RCC 7860 (cell line): ENCODE data around the gene LMBRD2.
"Not testable (repeated sequence)": the region's sequence is repeated elsewhere in the genome, so short reads cannot be mapped to it uniquely, and the experiment has no call there.

Experiments used
- DNase-seq: peaks from one replicate; pipeline ENCODE4 v3.0.0-alpha.2; 2015; ENCODE audit warnings: low spot score
- FAIRE-seq: peaks from 2 replicates; lab custom pipeline; 2012; peaks lifted over from hg19 to GRCh38; lab: Jason Lieb, UNC

LMBRD2 gene

DNA sequence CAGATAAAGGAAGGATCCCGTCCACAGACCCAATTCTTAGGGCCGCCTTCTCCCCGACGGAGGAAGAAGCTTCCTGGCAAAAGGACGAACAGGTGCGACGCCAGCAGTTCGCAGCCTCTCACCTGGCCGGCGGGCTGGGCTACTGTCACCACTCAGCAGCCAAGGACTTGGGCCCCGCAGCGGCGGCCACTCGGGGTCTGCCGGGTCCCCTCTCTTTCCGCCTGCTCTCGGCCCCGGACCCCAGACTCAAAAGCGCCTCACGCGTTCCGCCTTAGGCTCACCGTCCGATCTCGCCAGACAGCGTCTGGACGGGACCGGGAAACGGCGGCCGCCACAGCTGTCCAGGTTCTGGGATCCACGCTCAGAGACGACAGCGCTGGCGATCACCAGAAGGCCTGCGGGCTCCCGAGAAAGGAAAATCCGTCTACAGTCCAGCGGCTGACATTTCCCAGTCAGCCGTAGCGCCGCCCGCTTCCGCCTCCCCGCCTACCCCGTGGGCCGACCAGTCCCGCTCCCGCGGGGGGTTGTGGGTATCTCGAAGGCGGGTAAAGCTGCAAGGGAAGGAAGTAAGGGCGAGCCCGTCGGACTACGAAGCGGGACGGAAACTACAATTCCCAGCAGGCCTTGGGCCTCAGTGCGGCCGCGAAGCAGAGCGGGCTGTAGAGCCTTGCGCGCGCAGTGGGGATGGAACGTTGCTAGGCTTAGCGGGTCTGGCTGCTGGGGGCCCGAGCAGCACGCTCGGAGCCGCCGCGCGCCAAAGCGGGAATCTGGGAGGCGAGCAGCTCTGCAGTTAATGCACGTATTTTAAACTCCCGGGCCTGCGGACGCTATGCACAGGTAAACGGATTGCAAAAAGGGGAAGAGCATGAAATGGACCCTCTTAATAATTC is at the start of gene LMBRD2, which contains the start of gene SKP2:
Gene LMBRD2, minus strand, starts transcription at position 454 of the 890 bp plus-strand sequence. CDS start 8,538 bp downstream, outside the sequence.
Gene SKP2, plus strand, starts transcription at position 678 of the 890 bp plus-strand sequence. Its CDS starts 152 bp downstream, at position 830.
- FAIRE-seq (peak; percentile 93), DNase-seq (peak; percentile 97)

DNA sequence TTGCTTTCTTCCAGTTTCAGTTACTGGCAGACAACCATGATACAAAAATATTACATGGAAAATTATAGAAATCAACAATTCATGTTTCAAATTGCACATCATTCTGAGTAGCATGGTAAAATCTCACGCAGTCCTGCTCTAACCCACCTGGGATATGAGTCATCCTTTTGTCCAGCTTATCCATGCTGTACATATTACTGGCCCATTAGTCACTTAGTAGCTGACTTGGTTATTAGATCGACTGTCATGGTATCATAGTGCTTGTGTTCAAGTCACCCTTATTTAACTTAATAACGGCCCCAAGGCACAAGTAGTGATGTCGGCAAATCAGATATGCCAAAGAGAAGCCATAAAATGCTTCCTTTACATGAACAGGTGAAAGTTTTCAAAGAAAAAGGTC is 48.8 kb upstream of the LMBRD2 start:
- DNase-seq (peak; percentile 53), FAIRE-seq (peak; percentile 48)

DNA sequence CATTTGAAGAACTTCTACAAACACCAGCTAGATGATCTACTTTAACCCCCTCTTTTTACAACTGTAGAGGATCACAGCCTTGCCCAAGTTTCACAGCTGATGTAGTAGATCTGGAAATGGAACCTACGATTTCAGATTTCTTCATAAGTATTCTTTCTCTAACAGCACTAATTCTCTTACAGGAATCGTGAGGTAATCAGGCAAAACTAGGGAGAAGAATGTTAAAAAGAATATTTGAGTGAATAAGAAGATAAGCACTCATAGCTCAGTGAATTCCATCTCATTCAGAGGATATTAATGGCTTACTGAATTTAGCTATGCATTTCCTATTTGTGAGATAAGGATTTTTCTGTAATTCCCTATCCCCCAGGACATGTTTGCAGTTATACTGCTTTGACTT is 47.9 kb upstream of the LMBRD2 start:
- DNase-seq: no peak
- no peak for FAIRE-seq

DNA sequence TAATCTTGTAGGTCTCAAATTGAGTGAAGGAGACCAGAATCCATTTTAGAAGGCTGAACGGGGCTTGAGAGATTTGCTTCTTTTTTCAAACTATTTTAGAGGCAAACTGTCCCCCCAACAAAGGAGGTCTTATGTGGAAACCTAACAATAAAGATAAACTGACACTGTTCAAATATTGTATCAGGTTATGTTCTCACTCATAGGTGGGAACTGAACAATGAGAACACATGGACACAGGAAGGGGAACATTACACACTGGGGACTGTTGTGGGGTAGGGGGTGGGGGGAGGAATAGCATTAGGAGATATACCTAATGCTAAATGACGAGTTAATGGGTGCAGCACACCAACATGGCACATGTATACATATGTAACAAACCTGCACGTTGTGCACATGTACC is 47.1 kb upstream of the LMBRD2 start:
- not testable (repeated sequence) for FAIRE-seq, DNase-seq

DNA sequence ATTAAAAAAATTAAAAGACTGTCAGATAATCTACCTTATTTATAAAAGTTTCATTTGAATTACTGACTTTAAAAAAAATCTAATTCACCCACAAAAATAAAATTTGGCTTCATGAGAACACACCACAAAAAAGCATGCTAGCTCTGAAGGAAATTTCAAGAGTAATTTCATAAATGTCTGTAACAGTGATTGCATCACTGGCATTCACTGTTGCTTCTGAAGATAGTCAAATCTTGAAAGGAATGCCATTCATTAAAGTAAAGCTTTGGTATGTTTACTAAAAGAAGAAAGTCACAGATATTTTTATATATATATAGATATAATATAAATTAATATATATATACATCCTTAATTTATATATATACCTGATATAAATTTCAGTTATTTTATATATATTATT is 46.6 kb upstream of the LMBRD2 start:
- DNase-seq (no peak), FAIRE-seq (peak; percentile 81)

DNA sequence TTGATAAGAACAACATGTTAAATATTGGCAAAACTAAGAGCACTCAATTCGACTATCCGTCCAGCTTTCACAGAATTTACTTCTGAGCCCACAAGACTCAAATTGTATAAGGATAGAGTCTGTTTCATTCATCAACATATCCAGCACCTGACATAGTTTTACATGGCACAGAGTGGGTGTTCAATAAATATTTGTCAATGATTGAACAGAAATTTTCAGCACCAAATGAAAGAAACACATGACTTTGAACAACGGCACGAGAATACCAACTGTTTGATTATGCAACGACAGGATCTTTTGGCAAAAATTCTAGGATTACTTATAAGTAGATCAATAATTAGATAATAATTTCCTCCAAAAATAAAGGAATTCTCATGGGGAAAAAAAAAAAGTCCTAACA is 42.1 kb upstream of the LMBRD2 start:
- no peak for FAIRE-seq
- no peak for DNase-seq

DNA sequence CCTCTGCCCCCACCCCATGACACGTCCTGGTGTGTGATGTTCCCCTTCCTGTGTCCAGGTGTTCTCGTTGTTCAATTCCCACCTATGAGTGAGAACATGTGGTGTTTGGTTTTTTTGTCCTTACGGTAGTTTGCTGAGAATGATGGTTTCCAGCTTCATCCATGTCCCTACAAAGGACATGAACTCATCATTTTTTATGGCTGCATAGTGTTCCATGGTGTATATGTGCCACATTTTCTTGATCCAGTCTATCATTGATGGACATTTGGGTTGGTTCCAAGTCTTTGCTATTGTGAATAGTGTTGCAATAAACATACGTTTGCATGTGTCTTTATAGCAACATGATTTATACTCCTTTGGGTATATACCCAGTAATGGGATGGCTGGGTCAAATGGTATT is 32.7 kb upstream of the LMBRD2 start:
- FAIRE-seq, DNase-seq: not testable (repeated sequence)

DNA sequence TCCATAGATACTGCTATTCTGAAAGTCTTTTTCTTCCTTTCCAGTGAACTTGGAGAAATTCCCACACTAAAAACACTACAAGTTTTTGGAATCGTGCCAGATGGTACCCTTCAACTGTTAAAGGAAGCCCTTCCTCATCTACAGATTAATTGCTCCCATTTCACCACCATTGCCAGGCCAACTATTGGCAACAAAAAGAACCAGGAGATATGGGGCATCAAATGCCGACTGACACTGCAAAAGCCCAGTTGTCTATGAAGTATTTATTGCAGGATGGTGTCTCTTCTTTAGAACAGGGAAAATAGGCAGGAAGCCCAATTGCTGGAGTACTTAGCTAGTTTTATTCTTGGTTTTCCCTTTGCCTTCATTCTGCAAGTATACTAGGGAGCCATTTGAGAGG is 30.1 kb upstream of the LMBRD2 start:
- FAIRE-seq: no peak
- no peak for DNase-seq

DNA sequence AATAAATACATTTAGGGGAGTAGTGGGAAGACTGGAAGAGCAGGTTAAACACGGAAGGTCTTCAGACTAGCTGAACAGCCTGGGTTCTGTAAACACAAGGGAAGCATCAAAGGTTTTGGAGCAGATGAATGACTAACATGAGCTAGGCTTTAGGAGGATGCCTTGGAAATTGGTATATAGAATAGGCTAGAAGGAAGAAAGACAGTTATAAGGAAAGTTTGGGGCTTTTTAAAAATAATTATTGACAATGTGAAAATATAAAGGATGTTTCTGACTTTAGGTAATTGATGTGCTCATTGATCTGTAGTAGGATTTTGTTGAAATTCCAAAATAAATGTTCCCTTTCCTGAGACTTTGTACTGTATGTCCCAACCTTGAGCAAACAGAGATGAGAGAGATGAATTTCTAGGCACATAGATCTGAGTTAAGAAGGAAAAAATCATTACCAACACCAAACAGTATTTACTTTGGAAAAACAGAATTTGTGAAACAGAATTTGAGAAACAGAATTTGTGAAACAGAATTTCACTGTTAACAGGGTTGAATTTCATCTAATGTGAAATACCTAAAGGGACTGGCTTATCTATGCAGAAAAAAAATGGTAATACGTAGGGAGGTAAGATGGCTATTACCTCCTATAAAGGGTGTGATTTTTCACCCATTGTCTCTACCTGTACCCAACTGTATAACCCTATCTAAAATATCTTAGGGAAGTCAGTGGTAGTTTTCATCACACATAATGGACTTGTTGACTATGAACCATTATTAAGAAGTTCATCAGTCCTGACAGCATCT is 29.1 kb upstream of the LMBRD2 start:
- no peak for FAIRE-seq
- DNase-seq: no peak

DNA sequence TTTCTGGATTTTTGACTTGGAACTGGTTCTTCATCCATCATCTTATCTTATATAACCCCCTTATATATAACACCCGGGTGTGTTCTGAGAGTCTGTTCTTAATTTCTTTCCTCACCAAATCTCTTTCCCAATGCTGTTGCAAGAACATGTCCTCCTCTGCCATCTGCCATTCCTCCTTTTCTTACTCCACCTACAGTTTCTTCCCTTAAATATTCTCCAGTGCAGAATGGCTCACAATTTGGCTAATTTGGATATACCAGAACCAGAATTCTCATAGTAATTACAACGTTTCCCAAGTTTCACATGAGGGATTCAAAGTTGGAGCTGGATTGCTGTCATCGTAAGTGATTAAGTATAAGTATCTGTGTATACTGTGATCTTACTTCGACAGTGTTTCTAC is 28.3 kb upstream of the LMBRD2 start:
- no peak for FAIRE-seq
- no peak for DNase-seq

DNA sequence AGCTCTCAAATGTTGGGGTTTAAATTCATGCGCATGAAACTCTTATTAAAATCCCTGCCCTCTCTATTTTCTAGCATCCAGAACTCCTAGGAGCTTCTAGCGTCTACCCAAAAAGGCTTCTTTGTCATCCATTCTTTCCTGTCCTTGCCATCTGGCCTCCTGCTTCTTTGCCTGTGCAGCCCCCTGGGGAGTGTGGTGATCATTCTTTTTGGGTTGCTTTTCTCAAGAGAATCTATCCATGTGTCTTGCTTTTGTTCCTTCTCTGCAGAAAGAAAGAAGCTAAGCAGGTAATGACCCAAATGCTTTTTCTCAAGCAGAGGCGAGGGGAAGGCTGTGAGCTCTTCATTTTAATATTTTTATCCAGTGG is 26.8 kb upstream of the LMBRD2 start:
- no peak for DNase-seq

DNA sequence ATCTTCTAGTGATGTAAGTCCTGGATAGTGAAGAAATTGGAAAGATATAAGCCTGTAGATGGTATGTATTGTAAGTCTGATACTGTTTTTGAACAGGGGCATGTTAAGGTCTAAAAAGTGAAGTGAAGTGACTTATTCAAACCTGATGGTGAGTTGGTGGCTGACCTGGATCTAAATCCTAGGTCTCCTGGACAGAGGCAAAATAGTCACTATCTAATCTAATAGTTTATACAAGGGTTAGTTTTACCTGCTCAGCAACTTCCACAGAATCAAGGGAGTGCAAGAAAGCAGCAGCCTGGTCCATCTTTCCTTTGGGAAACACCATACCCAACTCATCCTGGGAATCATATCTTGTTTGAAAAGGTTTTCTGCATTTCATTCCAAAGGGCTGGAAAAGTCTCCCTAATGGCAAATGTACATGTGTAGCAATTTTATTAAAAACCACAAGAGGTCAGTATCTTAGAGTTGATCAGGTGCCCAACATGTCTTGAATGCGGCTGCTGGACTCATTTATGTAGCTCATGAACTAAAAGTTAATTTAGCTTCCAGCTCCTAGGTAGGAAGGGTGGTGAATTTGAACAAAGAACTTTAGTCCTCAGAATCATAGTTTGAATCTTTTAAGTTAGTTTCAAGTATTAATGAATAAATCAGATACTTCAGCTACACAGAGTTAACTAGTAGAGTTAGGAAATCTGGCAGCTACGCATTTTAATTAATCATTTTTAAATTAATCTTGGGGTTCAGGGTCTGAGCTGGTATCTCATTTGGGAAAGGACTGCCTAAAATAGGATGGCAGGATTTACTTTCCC is 26.2 kb upstream of the LMBRD2 start:
- DNase-seq (peak; percentile 56), FAIRE-seq (peak; percentile 83)

More for the DNA sequence above, 26.8 kb upstream of the LMBRD2 start:
- FAIRE-seq: no peak

DNA sequence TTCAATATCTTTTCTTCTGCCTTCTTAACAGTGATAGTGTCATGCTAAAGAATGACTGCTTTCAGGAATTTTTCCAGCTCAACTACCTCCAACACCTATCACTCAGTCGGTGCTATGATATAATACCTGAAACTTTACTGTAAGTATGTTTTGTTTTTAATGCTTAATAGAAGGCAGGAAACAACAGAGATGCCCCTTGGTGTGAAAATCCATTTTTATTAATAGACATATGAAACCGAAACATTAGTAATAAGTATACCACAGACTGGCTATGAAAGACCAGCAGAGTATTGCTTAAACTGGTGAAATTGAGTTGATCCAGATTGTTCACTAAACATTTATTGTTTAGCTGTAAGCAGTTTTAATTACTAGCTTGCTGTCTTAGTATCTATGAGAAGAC is 25.5 kb upstream of the LMBRD2 start:
- FAIRE-seq (no peak), DNase-seq (no peak)

DNA sequence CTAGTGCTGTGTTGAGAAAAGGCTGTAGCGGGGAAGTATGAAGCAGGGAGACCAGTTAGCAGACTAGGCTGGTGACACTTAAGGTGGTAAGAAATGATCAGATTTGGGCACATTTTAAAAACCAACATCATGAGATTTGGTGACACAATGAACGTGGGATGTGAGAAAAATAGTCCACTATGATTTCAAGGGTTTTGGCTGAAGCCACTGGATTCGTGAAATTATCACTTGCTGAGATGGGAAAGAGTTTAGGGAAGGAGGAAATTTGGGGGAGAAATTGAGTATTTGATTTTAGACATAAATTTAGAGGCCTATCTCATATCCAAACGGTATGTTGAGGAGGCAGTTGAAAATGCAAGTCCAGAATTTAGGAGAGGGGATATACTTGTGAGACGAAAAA is 23.4 kb upstream of the LMBRD2 start:
- no peak for DNase-seq
- FAIRE-seq: no peak

DNA sequence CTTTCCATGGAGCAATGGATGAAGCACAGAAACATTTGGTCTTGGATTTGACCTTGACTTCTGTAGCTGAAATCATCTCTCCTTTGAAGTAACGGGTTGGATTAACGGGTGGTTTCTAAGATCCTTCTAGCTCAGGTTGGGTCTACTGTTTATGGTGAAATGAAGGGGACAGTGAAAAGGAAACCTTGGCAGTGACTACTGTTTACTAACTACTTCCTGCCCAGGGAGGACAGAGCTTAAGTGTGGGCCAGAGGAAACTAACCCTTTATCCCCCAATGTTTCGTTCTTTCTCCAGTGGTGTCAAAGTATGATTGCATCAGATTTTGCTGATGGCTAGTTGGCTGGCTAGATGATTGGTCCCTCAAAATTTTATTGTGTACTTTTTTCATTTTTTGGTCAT is 22.4 kb upstream of the LMBRD2 start:
- DNase-seq (no peak), FAIRE-seq (no peak)

DNA sequence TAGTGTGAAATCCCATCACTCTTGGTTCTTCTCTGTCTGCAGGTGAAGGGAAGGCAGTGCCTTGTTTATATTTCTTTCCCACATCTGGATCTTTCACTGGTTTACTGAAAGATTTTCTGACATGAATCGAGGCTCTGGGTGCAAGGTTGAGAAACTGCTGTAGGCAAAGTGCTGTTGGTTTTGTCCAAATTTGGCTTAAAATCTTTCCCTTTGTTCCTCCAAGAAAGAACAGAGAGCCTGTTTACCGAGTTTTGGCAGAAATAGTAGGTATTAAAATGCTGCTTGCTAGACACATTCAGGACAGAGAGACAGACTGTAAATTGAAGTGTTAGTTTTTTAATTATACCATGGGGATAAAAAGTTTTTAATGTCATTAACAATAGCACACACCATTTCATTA is 21.7 kb upstream of the LMBRD2 start:
- FAIRE-seq (no peak), DNase-seq (no peak)

DNA sequence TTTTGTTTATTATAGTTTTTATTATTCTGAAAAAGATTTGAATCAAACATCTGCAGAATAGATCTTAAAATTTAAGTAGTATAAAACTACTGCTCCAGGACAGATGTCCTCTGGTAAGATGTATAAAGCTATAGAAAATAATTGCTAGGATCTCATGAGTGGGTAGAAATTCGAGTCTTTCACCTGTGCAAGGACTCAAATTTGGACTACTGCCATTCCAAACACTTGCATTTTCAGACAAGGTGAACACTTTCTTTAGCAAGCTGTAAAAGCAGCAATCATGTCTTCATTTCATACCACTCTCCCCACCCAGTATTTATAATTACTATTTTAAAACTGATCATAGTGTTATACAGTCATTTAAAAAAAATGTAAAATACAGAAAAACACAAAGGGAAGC is 20.9 kb upstream of the LMBRD2 start:
- DNase-seq (no peak), FAIRE-seq (no peak)

DNA sequence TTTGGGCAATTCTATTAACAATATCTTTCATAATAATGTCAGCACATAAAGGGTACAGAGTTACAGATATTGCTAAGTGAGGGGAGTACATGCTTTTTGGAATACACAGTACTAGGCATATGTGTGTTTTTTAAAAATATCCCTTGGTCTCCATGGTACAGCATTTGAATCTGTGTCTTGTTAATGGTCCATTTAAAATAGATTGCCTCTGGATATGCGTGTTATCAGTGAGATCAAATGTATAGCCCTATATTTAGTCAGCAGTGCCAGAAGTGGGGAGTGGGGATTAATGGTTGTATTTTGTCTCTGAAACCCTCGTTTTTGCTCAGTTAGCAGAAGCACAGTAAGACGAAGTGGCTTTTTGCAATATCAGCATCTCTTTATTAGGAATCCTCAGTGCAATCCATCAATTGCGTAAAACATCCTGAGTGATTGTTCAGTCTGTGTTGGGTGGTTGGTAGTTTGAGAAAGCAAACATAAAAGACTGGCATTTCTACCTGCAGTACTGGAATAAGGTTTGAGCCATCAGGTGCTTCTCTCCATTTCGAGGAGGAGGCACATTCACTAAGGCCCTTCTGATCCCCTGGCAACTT is 19.2 kb upstream of the LMBRD2 start:
- no peak for DNase-seq
- FAIRE-seq: no peak

DNA sequence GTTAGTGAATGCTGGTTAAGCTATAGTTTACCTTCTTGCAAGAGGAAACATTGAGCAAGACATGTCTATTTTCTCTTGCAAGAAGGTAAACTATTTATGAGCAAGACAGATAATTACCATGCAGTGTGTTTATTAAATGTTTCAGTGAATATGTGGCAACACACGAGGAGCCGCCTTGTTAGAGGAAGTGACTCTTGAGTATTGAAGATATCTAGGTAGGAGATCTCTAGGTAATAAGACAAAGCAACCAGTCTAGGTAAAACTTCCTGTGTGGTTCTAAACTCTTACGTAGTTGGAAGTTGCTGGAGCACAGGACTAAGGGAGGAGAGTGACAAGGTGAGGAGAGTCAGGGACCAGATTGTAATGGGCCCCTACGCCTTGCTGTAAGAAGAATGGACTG is 17.1 kb upstream of the LMBRD2 start:
- DNase-seq: no peak
- no peak for FAIRE-seq

DNA sequence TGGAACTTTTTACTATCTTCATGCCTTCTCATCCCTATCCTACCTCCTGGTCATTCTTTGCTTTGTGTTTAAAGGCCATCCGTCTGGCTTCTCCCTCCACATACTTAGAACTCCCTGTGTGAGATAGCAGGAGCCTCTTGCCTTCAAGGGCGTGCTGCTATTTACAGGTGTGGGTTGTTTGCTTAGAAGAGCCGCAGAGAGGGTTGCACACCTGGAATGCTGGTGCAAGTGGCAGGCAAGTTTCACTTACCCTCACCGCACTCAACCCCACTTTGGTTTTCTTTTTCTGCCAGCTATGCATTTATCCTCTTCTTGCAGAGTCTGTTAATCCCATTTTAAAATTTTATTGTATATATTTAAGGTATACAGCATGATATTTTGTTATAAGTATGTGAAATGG is 12.8 kb upstream of the LMBRD2 start:
- DNase-seq: no peak
- no peak for FAIRE-seq
